RWPE1 (cell line): ENCODE results near the gene KCNB1.

ENCODE experiments used
- CTCF ChIA-PET: fragments of 350-600 bp; sonication (Branson Sonifier 250); formaldehyde crosslinking; extraction: SDS; loops from one replicate; lab custom pipeline; 2021; lab: Yijun Ruan, JAX
- POLR2A ChIA-PET: fragments of 400-600 bp; formaldehyde crosslinking; extraction: SDS; loops from one replicate; lab custom pipeline; 2020; ENCODE audit warnings: antibody characterized with exemption; ENCODE audit not compliant: low non-redundant PET; lab: Yijun Ruan, JAX
- DNase-seq: peaks from one replicate; pipeline ENCODE4 v3.0.0; 2012; ENCODE audit warnings: low spot score
- H3K27ac ChIP-seq: fragments of 450-650 bp; 2 replicates; pipeline ENCODE4 v1.5.1; 2017
- TF ChIP-seq, protein P1 (sequence below): fragments of 450-650 bp; conservative IDR thresholded peaks from 2 replicates; pipeline ENCODE4 v1.5.1; 2017; ENCODE audit warnings: low read depth, mild to moderate bottlenecking

Gene KCNB1

DNA sequence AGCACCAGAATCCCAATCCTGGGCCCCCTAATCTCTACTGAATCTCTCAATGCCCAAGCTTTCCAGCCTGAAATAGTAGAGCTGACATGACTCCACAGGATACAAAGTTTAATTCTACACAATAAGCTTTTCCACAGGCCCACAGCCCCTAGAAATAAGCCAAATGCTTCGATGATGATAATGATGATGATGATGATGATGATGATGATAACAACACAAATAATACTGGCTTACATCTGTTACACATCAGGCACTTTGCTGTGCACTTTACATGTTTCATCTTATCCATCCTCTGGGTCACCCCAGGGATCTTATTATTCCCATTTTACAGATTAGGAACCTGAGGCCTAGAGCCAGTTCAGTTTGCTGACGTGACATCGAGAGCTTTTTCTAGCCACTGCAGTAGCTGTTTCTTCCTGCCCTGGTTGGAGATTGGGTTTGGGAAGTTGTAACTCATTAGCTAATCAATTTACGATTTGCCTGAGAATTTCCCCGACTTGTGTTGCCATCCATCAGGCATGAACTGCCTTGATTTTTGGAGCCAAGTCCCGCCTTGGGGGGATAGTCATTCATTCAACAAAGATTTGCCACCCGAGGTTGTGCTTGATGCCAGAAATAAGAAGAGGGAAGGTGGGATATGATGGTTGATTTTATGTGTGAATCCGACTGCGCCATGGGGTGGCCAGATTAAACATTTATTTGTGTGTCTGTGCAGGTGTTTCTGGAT is 20.4 kb downstream of the KCNB1 start:
- TF ChIP-seq, protein P1, sequence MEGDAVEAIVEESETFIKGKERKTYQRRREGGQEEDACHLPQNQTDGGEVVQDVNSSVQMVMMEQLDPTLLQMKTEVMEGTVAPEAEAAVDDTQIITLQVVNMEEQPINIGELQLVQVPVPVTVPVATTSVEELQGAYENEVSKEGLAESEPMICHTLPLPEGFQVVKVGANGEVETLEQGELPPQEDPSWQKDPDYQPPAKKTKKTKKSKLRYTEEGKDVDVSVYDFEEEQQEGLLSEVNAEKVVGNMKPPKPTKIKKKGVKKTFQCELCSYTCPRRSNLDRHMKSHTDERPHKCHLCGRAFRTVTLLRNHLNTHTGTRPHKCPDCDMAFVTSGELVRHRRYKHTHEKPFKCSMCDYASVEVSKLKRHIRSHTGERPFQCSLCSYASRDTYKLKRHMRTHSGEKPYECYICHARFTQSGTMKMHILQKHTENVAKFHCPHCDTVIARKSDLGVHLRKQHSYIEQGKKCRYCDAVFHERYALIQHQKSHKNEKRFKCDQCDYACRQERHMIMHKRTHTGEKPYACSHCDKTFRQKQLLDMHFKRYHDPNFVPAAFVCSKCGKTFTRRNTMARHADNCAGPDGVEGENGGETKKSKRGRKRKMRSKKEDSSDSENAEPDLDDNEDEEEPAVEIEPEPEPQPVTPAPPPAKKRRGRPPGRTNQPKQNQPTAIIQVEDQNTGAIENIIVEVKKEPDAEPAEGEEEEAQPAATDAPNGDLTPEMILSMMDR = no peak
- no peak overlapping the region for H3K27ac ChIP-seq
- DNase-seq = no peak
- POLR2A ChIA-PET = no interaction called here
- CTCF ChIA-PET = interaction anchor here (0.7 kb wide), 1 partner anchor 12 kb away, joined by 3 read pairs; no protein-coding TSS in a partner anchor

DNA sequence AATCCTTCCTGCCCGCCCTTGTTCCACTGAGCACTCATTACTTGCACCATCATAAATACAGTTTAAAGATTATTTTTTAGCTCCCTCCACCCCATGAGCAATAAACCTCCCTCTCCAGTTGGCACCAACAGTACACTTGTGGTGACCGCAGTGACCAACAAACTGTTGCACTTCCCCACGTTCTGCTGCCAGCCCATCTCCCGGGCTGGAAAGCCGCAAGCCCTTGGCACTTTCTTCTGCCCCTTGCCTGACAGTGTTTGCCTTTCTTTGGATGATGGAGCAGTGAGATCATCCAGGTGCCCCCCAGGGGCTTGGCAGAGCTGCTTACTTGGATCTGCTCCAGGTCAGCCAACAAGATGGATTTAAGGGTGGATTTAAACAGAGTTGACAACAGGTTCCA is 21.6 kb downstream of the KCNB1 start:
- CTCF ChIA-PET = interaction anchor here (0.6 to 0.7 kb wide), 2 partner anchors 126 to 134 kb away, joined by 3 read pairs; no protein-coding TSS in a partner anchor
- POLR2A ChIA-PET = no interaction called here
- peak; percentile 67 for DNase-seq
- TF ChIP-seq, protein P1 = no peak
- peak overlapping the region; percentile 59 for H3K27ac ChIP-seq

DNA sequence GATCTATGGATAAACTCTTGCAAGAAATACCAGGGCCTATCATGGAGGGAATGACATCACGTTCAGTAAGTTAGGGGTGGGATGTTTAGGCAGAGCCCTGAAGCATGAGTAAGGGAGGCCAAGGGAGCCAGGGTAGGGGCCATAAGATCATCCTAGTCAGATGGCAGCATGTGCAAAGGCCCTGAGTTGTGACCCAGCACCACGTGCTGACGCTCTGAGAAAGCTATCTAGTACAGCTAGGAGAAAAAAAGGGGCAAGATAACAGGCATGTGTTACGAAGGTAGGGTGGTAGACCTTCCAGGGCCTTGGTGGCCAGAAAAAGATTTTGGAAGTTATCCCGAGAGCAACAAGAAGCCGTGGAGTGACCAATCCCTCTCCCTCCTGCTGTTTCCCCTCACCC is 22.3 kb downstream of the KCNB1 start:
- DNase-seq = no peak
- ChIA-PET POLR2A (no interaction called here), CTCF (interaction anchor here (0.6 to 0.7 kb wide), 2 partner anchors 135 to 1938 kb away, joined by 3 to 6 read pairs; no protein-coding TSS in a partner anchor)
- TF ChIP-seq, protein P1 = no peak
- no peak overlapping the region; the same call in 1 of the 2 replicates for H3K27ac ChIP-seq

DNA sequence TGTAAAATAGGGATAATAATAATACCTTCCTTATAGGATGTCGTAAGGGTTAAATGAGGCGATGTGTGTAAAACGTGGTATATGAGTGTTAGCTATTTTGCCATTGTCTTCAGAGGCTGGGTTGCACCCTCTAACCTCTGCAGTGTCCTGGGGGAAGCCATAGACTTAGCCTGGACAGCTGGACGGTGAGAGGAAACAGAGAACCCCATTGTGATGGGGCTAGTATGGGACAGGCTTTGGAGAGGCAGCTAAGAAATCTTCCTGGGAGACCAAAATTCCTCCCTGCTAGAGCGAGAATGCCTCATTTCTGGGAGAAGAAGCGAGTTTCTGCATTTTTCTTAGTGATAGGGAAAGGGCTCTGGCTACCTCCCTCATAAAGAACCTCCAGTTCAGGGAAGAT is 22.8 kb downstream of the KCNB1 start:
- DNase-seq = no peak
- CTCF ChIA-PET = interaction anchor here (0.6 to 1.3 kb wide), 2 partner anchors 24 to 1937 kb away, joined by 4 to 6 read pairs; no protein-coding TSS in a partner anchor
- H3K27ac ChIP-seq = no peak overlapping the region
- POLR2A ChIA-PET = no interaction called here
- TF ChIP-seq, protein P1 = no peak

DNA sequence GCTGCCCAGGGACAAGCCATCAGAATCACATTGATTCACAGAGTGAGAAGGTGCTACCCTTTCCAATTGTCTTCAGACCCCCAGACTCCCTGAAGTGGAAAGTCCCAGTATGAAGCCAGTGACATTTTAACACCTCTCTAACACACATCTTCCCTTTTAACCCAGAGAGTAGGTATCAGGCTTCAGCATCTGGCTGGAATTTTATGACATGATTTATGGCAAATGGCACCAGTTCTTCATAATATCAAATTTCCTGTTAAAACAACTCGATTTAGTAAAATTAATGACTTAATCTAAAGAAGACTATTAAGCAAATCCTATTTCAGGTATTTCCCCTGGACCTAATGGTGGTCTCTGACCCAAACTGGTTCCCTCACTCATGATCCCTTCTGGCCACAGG is 25.0 kb downstream of the KCNB1 start:
- POLR2A ChIA-PET = no interaction called here
- H3K27ac ChIP-seq = no peak overlapping the region
- CTCF ChIA-PET = interaction anchor here (0.6 kb wide), 2 partner anchors 17 to 27 kb away, joined by 4 read pairs; no protein-coding TSS in a partner anchor
- TF ChIP-seq, protein P1 = no peak
- DNase-seq = no peak

DNA sequence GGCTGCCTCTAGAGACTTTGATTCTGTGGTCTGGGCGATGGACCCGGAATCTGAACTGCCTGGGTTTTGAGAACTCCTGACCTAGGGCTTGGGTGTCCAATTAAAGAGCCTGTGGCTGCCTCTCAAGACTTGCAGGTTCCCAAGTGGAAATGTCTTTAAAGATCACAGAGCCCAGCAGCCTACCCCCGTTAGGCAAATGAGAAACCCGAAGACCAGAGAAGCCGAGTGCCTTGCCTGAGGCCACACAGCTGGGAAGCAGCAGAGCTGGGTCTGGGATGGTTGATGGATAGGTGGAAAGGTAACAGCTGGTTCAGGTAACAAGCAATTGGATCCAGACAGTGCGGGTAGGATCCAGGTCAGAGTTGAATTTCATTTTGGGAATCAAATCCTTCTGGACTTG is 25.8 kb downstream of the KCNB1 start:
- no peak for DNase-seq
- ChIA-PET CTCF (interaction anchor here (0.7 kb wide), 1 partner anchor 116 kb away, joined by 4 read pairs; no protein-coding TSS in a partner anchor), POLR2A (no interaction called here)
- TF ChIP-seq, protein P1 = no peak
- no peak overlapping the region for H3K27ac ChIP-seq
